NCI-H2107 (cell line): Measurements from ENCODE around the gene RNF217.
"Not testable (repeated sequence)": the region's sequence is repeated elsewhere in the genome, so short reads cannot be mapped to it uniquely, and the experiment has no call there.

Experiments used
- DNase-seq: peaks from one replicate; lab custom pipeline; 2025; lab: John Stamatoyannopoulos, UW

RNF217 gene

DNA sequence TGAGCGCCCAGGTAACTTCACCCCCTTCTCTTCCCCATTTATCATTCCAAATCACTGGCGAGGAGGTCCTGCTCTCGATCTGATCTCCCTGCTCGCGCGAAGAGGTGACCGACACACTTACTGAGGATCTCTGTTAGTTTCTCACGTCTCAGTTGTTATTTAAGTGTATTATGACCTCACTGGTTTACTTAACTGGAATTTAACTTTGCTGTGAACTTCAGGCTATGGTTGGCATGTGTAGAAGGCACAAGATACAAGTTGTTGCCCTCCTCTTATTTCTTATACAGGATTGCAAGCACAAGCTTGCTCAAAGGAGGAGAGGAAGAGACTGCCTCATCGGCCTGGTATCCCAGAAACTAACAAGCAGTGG, 1.2 kb downstream of the RNF217 start:
- DNase-seq, result no peak

DNA sequence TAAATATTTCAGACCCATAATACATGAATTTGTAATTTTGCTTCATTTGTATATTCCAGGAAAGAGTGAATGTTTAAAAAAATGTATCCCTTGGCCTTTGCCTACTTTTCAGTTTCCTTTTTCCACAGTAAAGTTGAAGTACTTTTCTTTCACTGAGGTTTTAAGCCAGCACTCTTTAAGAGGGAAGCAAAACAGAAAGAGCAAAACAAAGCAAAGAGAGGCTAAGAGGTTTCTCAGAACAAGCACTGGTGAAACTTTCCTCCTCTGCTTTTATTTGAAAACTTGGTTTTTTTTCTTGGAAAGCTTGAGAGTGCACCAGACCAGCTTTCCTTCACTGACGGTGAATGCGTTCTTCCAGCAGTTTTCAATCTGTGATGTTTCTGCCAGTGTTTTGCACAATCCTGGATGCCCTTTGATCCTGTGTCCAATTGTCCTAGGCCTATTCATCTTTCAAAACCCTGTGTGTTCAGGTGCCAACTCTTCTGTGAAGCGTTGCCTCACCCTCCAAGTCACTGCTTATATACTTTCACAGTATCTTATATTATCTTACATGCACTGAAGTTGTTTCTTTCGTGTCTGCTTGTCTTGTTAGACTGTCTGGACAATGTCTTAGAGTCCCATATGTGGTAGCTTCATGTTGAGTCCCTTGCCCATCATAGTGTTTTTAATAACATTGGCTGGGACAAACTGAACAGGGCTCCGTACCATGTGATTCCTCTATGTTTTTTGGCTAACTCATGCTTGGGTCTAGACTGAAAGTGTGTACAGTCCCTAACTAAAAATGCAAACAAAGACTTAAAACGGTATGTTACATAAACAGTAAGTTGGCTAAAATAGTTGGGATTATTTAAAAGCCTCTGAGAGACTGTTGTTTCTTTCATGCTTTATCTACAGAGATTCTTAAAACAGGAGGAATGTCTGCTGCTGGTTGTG, 1.9 kb downstream of the RNF217 start:
- DNase-seq, result no peak

DNA sequence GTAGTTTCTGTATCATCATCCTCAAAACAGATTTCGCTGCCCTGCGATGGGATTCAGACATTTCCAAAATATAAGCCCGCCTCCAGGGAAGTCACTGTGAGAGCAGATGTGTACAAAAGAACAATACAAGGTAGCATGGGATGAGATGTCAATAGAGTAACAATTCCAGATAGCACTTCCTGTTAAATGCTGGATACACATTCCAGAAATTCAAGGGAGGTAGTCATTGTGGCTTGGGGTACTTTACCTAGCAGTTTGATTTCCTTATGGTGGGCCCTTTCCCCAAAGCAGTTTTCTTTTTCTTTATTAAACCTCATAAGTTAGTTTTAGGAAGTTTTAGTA, 2.5 kb downstream of the RNF217 start:
- no peak for DNase-seq

DNA sequence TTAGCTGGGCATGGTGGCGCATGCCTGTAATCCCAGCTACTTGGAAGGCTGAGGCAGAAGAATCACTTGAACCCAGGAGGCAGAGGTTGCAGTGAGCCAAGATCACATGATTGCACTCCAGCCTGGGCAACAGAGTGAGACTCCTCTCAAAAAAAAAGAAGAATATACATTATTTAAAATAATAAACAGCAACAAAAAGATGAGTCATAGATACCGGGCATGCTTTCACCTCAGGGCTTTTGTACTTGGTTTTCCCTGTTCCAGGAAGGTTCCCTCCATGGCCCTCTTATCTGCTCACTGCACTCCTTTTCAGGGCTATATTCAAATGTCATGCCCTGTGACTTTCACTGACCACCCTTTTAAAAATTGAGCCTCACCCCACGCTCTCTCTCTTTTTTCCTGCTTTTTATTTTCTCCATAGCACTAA, 3.2 kb downstream of the RNF217 start:
- not testable (repeated sequence) for DNase-seq

DNA sequence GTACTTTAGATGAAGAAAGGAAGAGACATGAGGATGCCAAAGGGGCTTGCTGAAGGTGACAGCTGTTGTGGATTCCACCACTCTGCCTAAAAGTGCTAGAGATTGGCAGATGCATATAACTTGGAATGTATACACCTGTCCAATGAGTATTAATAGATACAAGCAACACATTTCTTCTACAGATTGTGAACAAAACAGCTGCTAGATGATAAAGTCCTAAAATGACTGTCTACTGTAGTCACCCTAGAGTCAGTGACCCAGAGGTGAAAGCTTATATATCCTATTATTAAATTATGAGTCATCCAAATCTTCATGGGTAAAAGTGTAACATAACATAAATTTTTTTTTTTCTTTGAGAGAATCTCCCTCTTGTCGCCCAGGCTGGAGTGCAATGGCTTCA, 5.2 kb downstream of the RNF217 start:
- DNase-seq, result no peak

DNA sequence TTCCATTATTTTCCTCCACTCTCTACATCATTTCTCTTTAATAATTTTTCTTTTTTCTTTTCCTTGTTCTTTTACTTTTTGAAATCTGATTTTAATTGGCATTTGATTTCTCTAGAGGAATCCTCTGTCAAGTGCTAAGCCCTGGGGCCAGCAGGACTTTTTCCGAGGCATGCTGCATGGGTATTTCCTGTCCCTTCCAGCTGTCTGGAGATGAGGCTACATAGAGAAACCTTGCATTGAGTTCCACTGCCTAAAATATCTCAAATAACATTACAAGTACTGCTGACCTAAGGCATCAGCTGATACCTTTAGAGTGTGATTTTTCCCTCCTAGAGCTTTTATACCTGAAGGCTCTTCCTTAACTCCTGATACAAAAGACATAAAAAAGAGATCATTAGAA, 6.2 kb downstream of the RNF217 start:
- no peak for DNase-seq

DNA sequence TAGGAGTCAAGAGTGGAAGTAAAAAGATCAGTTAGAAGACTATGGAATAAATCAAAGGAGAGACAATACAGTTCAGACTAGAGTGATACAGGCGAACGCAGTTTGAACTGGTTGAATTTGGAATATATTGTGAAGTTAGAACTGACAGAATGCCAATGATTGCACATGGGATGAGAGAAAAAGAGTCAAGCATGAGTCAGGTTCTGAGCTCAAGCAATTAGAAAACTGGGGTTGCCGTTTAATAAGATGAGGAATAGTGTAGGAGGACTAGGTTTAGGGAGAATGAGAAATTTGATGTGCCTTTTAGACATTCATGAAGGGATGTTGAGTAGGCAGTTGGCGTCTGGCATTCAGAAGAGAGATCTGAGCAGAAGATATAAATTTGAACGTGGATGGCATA, 8.0 kb downstream of the RNF217 start:
- no peak for DNase-seq

DNA sequence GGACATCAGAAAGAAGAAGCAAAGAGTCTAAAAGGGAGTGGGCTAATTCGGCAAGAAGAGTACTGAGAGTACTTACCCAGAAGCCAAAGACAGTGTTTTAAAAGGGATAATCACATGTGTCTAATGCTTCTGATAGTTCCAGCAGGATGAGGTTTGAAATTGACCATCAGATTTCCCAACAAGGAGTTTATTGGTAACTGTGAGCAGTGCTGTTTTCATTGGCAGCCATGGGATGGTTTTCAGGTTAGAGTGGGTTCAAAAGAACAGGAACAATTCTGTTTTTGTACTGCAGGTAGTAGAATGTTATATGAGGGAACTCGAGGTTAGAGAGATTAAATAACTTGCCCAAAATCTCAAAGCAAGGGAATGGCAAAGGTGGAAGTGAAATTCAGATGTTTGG, 8.5 kb downstream of the RNF217 start:
- DNase-seq, result no peak

DNA sequence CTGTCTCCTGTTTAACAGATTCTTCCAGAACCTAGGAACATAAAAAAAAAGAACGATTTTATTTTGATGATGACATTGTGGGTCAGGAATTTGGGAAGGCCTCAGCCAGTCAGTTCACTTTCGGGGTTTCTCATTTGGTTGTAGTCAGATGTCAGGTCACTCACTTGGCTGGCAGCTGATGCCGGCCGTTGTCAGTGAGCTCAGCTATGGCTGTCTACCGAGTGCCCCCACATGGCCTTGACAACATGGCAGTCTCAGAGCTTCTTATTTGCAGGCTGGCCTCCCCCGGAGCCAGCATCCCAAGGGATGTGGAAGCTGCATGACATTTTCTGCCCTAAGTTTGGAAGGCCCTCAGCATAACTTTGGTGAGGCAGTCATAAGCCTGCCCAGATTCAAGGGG, 11.5 kb downstream of the RNF217 start:
- no peak for DNase-seq

DNA sequence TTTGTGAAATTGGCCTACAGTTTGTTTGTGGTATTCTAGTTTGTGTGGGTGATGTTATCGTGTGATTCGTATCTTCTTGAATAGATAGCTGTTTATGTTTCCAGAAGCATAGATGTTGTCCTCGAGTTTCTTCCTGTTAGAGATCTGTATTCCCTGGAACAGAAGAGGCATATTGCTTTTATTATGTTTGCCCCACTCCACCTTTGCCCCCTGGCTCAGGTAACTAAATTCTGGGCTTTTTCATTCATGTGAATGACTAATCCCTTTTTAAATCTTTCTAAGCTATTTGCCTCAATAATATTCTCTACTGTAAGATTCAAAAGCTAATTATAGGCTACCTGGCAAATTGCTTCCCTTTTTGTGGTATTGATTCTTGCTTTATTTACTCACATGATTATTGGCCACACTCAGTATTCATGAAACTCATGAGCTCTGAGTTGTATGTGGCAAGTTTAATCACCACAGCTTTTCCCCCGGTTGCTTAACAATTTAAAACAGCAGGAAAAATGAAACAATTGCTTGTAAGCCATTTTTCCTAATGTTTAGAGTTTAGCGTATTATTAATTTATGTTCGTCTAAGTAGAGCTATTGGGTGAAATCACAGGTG, 12.6 kb downstream of the RNF217 start:
- DNase-seq, result no peak

DNA sequence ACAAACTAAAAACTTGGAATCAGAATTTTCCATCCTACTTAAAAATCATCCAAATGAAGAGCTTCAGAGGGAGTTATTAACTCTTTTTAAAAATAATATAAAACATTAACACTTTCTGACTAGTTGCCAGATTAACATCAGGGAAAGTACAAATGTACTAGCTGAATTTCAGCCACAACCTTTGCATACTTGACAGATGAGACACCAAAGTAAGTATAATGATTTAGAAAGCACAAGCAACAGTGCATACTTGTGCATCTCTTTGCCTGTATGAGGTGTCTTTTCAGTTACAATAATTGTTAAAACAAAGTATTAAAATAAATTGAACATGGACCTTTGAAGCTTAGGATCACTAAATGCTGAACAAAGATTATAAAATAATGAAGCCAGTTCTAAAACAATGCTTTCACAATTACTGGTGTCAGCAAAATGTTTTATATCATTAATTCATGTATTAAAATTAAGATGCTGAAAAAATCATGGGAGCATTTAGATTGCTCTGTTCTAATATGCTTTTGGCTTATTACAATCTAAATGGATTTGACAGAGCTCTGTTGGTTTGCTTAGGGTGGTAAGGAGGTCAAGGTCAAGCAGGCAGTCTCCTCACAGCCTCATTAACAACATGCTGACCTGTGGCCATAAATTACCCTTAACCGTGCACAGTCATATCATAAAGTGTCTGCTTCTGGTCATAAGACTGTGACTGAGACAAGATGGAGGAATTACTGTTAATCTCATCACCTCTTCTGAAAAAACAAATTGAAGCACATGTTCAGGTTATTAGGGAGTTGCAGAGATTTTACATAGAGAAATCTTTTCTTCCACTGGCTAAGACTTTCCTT, 15.1 kb downstream of the RNF217 start:
- DNase-seq, result no peak

DNA sequence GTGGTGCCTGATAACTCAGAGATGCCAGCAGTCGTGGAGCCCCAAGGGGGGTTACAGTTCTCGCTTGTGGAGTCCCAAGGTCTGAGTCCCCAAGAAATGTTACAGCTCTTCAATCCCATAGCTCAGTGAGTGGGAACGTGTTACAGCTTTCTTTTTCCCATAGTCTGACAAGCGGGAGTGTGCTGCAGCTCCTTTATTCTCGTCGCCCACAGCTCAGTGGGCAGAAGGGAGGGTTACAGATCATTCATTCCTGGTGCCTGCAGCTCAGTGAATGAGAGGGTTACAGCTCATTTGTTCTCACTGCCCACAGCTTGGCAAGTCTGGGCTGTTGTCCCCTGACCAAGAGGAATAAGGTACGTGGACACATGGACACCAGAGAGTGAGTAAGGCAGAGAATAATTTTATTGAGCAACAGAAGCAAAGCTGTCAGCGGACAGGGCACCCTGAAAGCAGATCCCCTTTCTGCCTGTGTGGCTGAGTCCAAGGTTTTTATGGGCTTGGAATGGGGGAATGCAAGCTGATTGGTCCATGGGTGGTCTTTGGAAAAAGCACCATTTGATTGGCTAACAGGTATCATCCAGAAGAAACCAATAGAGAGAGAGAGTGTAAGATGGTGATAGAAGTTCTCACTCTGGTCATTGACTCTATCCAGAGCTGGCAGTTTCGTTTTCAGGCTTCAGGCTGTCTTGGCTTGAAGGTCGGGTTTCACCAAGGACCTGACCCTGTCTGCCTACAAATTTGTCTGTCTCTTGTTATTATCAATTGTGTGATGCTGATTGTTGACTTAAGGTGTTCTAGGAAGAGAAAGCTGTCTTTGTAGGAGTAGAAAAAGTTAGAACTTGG, 16.4 kb downstream of the RNF217 start:
- no peak for DNase-seq

DNA sequence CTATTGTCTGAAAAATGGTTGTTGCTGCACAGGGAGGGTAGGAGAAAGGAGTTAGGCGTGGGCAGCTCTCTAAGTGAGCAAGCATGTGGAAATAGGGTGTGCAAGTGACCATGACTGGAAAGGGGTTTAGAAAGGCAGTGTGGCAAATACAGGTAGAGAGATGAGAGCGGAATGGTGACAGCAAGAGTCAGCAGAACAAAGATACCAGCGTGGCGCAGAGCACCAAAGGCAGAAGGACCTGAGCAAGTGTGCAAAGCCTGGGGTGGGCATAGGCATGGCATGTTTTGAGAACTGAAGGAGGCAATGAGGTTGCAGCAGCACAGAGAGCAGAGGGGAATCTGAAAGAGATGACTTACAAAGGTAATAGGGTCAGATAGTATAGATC, 17.0 kb downstream of the RNF217 start:
- no peak for DNase-seq

DNA sequence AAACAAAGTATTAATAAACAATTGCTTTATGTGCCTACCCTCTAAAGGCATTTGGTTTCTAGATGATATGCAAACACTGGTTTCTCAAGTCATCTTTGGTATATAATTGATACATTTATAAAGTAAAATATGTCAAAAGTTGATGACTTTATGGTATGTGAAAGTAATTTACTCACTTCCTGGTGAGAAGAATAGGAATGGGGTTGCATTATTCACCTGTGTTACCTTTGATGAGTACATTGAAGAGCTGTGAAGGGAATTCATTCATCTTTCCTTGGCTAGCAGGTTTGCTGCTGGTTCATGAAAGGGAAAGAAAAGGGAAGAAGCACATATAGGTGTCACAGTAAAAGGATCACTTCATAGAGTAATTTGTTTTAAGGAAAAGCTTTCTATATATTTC, 20.4 kb downstream of the RNF217 start:
- DNase-seq, result no peak

DNA sequence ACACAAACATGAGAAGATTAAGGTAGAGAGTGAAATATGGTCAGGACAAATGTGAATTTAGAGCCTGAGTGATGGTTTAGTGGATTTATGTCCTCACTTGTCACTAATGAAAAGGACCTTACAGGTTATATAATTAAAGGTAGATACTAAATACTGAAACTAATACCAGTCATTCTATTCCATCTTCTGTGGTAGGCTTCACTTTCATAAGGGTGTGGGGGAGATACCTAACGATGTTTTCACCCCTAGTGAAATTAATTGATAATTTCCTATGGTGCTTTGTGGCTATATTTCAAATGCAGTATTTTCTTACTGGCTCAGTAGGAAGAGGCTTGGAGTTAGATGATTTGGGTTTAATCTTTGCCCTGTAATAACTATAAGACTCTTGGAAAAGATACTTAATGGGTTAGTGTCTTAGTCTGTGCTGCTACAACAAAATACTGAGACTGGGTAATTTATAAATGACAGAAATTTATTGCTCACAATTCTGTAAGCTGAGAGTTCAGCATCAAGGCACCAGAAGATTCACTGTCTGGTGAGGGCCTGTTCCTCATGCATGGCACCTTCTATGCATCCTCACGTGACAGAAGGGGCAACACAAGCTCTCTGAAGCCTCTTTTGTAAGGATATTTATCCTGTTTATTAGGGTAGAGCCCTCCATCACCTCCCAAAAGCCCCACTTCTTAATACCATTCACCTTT, 21.3 kb downstream of the RNF217 start:
- no peak for DNase-seq

DNA sequence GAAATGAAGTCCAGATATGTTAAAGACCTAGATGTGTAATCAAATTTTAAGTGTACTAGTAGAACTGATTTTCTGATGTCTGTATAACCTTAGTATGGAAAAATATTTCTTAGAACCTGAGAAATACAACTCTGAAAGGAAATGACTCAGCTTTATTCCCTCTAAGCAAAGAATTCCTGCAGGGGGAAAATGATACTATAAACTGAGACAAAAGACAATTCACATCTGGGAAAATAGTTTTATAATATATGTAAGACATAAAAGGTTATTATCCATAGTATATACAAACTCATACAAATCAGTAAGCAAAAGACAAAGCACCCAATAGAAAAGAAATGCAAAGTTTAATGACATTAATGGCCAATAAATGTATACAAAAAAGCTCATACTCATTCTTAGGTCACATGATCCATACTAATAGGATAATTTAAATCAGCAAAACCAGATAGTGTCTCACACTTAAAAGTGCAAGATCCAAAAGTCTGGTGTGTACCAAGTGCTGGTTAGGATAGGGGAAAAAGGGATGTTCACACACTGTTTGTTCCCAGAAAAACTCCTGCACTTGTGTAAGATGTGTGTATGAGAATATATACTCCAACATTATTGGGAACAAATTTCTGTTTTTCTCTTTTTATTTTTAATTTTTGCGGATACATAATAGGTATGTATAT, 22.6 kb downstream of the RNF217 start:
- no peak for DNase-seq

DNA sequence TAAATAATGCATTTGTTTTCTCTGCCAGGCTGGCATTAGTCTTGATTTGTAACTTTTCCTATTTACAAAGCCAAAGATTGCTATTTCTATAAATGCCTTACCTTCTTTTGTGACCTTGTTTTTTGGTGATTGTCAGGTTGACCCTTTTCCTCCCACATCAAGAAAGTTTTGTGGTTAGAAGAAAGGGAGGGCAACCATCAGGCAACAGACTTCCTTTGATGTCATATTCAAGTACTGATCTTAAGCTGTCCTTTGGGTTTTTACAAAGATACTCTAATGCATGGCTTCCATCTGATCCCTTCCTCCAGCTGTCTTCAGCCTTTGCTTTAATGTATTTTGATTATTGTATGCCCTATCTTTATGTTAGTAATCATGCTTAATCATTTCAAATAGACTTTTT, 23.9 kb downstream of the RNF217 start:
- no peak for DNase-seq

DNA sequence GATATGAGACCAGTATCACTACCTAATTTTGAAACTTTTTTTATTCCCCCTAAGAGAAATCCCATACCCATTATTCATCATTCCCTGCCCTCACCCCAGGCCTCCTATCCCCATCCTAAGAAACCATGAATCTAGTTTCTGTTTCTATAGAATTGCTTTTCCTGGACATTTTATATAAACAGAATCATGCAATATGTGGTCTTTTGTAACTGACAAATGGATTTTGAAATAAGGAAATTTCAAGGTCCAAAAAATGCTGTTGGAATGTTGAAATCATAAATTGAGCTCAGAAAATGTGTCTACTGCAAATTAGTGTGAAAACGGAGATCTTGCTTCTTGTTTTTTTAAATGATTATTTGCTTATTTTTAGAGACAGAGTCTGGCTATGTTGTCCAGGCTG, 25.1 kb downstream of the RNF217 start:
- DNase-seq, result no peak

DNA sequence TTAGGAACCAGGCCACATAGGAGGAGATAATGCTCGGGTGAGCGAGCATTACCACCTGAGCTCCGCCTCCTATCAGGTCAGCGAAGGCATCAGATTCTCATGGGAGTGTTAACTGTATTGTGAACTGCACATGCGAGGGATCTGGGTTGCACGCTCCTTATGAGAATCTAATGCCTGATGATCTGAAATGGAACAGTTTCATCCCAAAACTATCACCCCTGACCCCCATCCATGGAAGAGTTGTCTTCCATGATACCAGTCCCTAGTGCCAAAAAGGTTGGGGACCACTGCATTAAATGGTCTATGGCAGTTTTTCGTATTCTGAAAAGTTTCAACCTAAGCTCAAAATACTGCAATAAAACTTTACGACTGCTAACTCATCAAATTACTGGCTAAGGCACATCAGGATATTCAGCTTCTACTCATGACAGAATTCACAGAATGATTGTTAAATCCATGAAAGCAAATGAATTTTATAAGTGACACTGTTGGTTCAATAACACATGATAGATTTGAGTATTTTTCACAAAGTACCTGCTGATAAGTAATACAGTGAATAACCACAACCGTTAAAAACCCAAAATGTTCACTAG, 25.9 kb downstream of the RNF217 start:
- no peak for DNase-seq
